HG02623 (cell line): ENCODE data around the gene TEX264.

Source experiments
- ATAC-seq: cut with Tn5 transposase; IDR thresholded peaks from one replicate; pipeline ENCODE4 v1.9.1; 2021; ENCODE audit warnings: moderate library complexity; ENCODE audit not compliant: unreplicated experiment

TEX264 gene

GRCh38 chr3:51673802-51674654 is 3.0 kb downstream of the TEX264 start:
- no peak for ATAC-seq

- ATAC-seq: no peak
Observed at GRCh38 chr3:51675201-51675611, 4.2 kb downstream of the TEX264 start.

GRCh38 chr3:51676102-51676640 is 5.1 kb downstream of the TEX264 start:
- ATAC-seq: no peak

- ATAC-seq: no peak
Observed at GRCh38 chr3:51677358-51677757, 6.3 kb downstream of the TEX264 start.

GRCh38 chr3:51678186-51678585 is 7.1 kb downstream of the TEX264 start:
- ATAC-seq: no peak

GRCh38 chr3:51678641-51679040 is 7.6 kb downstream of the TEX264 start:
- no peak for ATAC-seq

GRCh38 chr3:51679318-51679717 is 8.3 kb downstream of the TEX264 start:
- ATAC-seq: no peak

- ATAC-seq: no peak
Observed at GRCh38 chr3:51679777-51680176, 8.7 kb downstream of the TEX264 start.

GRCh38 chr3:51680196-51680595 is 9.1 kb downstream of the TEX264 start:
- ATAC-seq: no peak

- ATAC-seq: no peak
Observed at GRCh38 chr3:51680663-51681230, 9.7 kb downstream of the TEX264 start.

- no peak for ATAC-seq
Observed at GRCh38 chr3:51681453-51681852, 10.4 kb downstream of the TEX264 start.

- ATAC-seq: peak; percentile 78
Observed at GRCh38 chr3:51682079-51682478, 11.0 kb downstream of the TEX264 start.

GRCh38 chr3:51682526-51682925 is 11.5 kb downstream of the TEX264 start:
- ATAC-seq: no peak

GRCh38 chr3:51683566-51683965 is 12.5 kb downstream of the TEX264 start:
- no peak for ATAC-seq

- ATAC-seq: no peak
Observed at GRCh38 chr3:51684971-51685751, 14.1 kb downstream of the TEX264 start.

- no peak for ATAC-seq
Observed at GRCh38 chr3:51686056-51686455, 15.0 kb downstream of the TEX264 start.

- ATAC-seq: peak; percentile 51
Observed at GRCh38 chr3:51686512-51687215, 15.6 kb downstream of the TEX264 start.

- no peak for ATAC-seq
Observed at GRCh38 chr3:51687431-51688205, 16.6 kb downstream of the TEX264 start.

GRCh38 chr3:51688206-51688600 is 17.2 kb downstream of the TEX264 start:
- ATAC-seq: no peak

- no peak for ATAC-seq
Observed at GRCh38 chr3:51691021-51691420, 20.0 kb downstream of the TEX264 start.
